K562 (cell line): ENCODE measurements around the gene AMH. TPM values are rescaled to one million over a fixed set of nuclear protein-coding genes. Genes with fewer than 3 reads are reported as not detected.

Source experiments
- ARID4B ChIP-seq: sonication (generic); formaldehyde crosslinking; IDR thresholded peaks from 2 replicates; pipeline ENCODE4 v1.8.0; 2022; ENCODE audit warnings: mild to moderate bottlenecking, missing genetic modification reagents
- BHLHE40 ChIP-seq: IDR thresholded peaks from 2 replicates; pipeline ENCODE4 v1.6.1; 2011; ENCODE audit warnings: low read length, improper control_type of control experiment
- CBX1 ChIP-seq: sonication (generic); IDR thresholded peaks from 2 replicates; pipeline ENCODE4 v1.6.1; 2016; ENCODE audit warnings: antibody characterized with exemption, low read depth, mild to moderate bottlenecking
- NCOA2 ChIP-seq, 2 experiments: fragments of 450-650 bp; IDR thresholded peaks; 2 replicates each; pipeline ENCODE4 v1.6.1; 2018; ENCODE audit warnings: mild to moderate bottlenecking in 2 of 2, moderate library complexity in 1 of 2; ENCODE audit not compliant: partially characterized antibody in 2 of 2
- NFE2 ChIP-seq: IDR thresholded peaks from 2 replicates; pipeline ENCODE4 v1.6.1; 2014; ENCODE audit warnings: antibody characterized with exemption, low read depth
- REST ChIP-seq, 2 experiments: fragments of 450-650 bp; formaldehyde crosslinking in 1 of 2; IDR thresholded peaks; 2 replicates each; pipeline versions ENCODE4 v1.4.0 to v1.6.1; 2014 to 2020; ENCODE audit warnings: mild to moderate bottlenecking in 2 of 2, borderline replicate concordance in 1 of 2, low read depth in 1 of 2
- polyA plus RNA-seq, 8 experiments: library from polyadenylated mRNA; depleted of rRNA in 4 of 8; stranded (reverse) in 5 of 8; unstranded in 3 of 8; fragments of >200 nt; fragmentation: Nextera tagmentation in 2 of 8; fragmentation: Illumina TruSeq in 1 of 8; extraction: Ambion mirVana in 2 of 8; extraction: Trizol in 1 of 8; gene quantifications; 2 replicates each; pipeline versions ENCODE4 v1.2.1 to v1.2.3, GENCODE V29; 2011 to 2014; ENCODE audit warnings: inconsistent platforms in 1 of 8, missing spikeins in 1 of 8
- total RNA-seq, 7 experiments: library from RNA; depleted of rRNA in 6 of 7; stranded (reverse); fragments of >200 nt in 6 of 7; fragmentation: Illumina TruSeq in 2 of 7; extraction: Trizol in 2 of 7; gene quantifications; 2 replicates each; pipeline versions ENCODE4 v1.2.1 to v1.2.3, GENCODE V29; 2011 to 2021; ENCODE audit warnings: low replicate concordance in 1 of 7
- TF ChIP-seq, protein P1 (sequence below): fragments of 450-650 bp; formaldehyde crosslinking; IDR thresholded peaks from 2 replicates; pipeline ENCODE4 v1.4.0; 2020; ENCODE audit warnings: mild to moderate bottlenecking
- TF ChIP-seq, protein P2 (sequence below), 2 experiments: fragments of 450-650 bp; conservative IDR thresholded peaks; 2 replicates each; pipeline ENCODE4 v1.6.1; 2017; ENCODE audit warnings: mild to moderate bottlenecking in 2 of 2, moderate library complexity in 2 of 2
- TF ChIP-seq, protein P3 (sequence below), 2 experiments: fragments of 250-450 bp in 1 of 2; fragments of 450-650 bp in 1 of 2; sonication (Bioruptor Pico) in 1 of 2; IDR thresholded peaks; 2 replicates each; pipeline versions ENCODE4 v1.6.1 to v1.8.0; 2016 to 2021; ENCODE audit warnings: mild to moderate bottlenecking in 2 of 2, moderate library complexity in 2 of 2, missing compliant biosample characterization in 1 of 2, missing genetic modification characterization in 1 of 2

Gene AMH
- total and polyA plus RNA-seq, 9 of the 15 experiments (the other 6 are each of a cell fraction or from before 2014, with no cell fraction given), result 0.29 to 27.4 (median 2.6) TPM; not detected in 2

DNA sequence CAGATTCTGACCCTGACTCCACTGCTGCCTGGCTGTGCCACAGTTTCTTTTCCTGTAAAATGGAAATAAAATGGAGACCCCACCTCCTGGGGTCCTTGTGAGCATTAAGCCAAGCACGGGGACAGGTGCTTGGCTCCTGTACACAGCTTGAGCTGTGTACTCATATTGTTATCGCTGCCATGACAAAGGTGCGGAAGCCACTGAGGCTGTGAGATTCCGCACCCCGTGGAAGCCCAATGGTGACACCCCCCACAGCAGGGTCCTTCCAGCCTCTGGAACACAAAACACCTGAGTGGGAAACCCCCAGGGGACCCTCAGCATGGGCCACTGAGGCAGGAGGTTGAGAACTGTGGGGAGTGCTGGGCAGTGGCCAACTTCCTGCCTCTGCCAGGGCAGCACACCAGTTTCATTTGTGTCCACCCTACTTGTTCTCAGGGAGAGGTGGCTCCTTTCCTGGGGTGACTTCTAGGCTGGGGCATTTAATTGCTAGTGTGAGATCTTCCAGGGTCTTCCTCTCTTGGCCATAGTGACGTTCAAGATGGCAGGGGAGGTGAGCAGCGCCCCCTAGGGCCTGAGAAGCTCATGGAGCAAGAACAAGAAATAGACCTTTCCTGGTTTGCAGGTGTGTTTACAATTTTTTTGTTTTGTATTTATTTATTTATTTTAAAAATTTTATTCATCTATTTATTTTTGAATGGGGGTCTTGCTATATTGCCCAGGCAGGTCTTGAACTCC, 12.5 kb downstream of the AMH start (continued):
- 0 out of 2 replicates have a peak, but pooled peaks have one; percentile 17 for TF ChIP-seq REST (IDR thresholded peaks at IDR 0.05; ENCODE audit: borderline replicate concordance)
- TF ChIP-seq REST (CRISPR knock-in tag; IDR thresholded peaks at IDR 0.05; ENCODE audit: low read depth), result no peak
- no peak for TF ChIP-seq BHLHE40
- TF ChIP-seq NFE2, result no peak
- TF ChIP-seq, protein P1, sequence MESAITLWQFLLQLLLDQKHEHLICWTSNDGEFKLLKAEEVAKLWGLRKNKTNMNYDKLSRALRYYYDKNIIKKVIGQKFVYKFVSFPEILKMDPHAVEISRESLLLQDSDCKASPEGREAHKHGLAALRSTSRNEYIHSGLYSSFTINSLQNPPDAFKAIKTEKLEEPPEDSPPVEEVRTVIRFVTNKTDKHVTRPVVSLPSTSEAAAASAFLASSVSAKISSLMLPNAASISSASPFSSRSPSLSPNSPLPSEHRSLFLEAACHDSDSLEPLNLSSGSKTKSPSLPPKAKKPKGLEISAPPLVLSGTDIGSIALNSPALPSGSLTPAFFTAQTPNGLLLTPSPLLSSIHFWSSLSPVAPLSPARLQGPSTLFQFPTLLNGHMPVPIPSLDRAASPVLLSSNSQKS, result no peak
- TF ChIP-seq NCOA2 (IDR thresholded peaks at IDR 0.05; ENCODE audit: partially characterized antibody in 2 of 2), result no peak
- TF ChIP-seq, protein P2, sequence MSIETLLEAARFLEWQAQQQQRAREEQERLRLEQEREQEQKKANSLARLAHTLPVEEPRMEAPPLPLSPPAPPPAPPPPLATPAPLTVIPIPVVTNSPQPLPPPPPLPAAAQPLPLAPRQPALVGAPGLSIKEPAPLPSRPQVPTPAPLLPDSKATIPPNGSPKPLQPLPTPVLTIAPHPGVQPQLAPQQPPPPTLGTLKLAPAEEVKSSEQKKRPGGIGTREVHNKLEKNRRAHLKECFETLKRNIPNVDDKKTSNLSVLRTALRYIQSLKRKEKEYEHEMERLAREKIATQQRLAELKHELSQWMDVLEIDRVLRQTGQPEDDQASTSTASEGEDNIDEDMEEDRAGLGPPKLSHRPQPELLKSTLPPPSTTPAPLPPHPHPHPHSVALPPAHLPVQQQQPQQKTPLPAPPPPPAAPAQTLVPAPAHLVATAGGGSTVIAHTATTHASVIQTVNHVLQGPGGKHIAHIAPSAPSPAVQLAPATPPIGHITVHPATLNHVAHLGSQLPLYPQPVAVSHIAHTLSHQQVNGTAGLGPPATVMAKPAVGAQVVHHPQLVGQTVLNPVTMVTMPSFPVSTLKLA (conservative IDR thresholded peaks at IDR 0.05), result 0 out of 4 replicates have a peak, but pooled peaks of 1 of the 2 experiments have one; percentile 21
- TF ChIP-seq CBX1, result no peak
- TF ChIP-seq, protein P3, sequence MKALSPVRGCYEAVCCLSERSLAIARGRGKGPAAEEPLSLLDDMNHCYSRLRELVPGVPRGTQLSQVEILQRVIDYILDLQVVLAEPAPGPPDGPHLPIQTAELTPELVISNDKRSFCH (CRISPR knock-in tag; IDR thresholded peaks at IDR 0.05), result no peak
- TF ChIP-seq, protein P3 (tag; IDR thresholded peaks at IDR 0.05), result peak; percentile 18; the same call in 1 of the 2 replicates
- peak; percentile 54; the same call in 1 of the 2 replicates for TF ChIP-seq ARID4B (CRISPR knock-in tag)
